Kidney (tissue), 14 donors: Measurements from ENCODE around the gene ZNF174. TPM values are rescaled to one million over a fixed set of nuclear protein-coding genes. Genes with fewer than 3 reads are reported as not detected.

ENCODE experiments used
- DNase-seq, 5 donors: peaks; one replicate each; pipeline ENCODE4 v3.0.0-alpha.2; 2013 to 2020
- FAIRE-seq: peaks from 2 replicates; lab custom pipeline; 2012; peaks lifted over from hg19 to GRCh38; lab: Jason Lieb, UNC
- H3K27ac ChIP-seq, 2 donors: one replicate each; pipeline ENCODE4 v1.7.0; 2013; ENCODE audit warnings: low read depth in 2 of 2, low read length in 2 of 2, inconsistent platforms in 1 of 2
- H3K27me3 ChIP-seq: one replicate; pipeline ENCODE4 v1.7.1; 2013; ENCODE audit warnings: low read length, inconsistent platforms; ENCODE audit not compliant: control insufficient read depth, insufficient read depth
- H3K36me3 ChIP-seq, 3 donors: one replicate each; pipeline versions ENCODE4 v1.7.0 to v1.7.1; 2013; ENCODE audit warnings: low read length in 3 of 3, control low read depth in 1 of 3, inconsistent platforms in 1 of 3; ENCODE audit not compliant: insufficient read depth in 3 of 3, control insufficient read depth in 2 of 3
- H3K4me1 ChIP-seq, 3 donors: one replicate each; pipeline versions ENCODE4 v1.7.0 to v1.7.1; 2013; ENCODE audit warnings: low read length in 3 of 3, inconsistent platforms in 1 of 3, low read depth in 1 of 3; ENCODE audit not compliant: control insufficient read depth in 2 of 3, insufficient read depth in 2 of 3
- H3K4me3 ChIP-seq, 3 donors: one replicate each; pipeline versions ENCODE4 v1.7.0 to v1.8.1; 2013; ENCODE audit warnings: low read length in 3 of 3, control low read depth in 1 of 3, inconsistent platforms in 1 of 3
- H3K9ac ChIP-seq, 3 donors: one replicate each; pipeline versions ENCODE4 v1.7.0 to v1.7.1; 2013; ENCODE audit warnings: low read length in 3 of 3, control low read depth in 1 of 3, inconsistent platforms in 1 of 3
- H3K9me3 ChIP-seq, 3 donors: one replicate each; pipeline versions ENCODE4 v1.7.0 to v1.7.1; 2013; ENCODE audit warnings: low read length in 3 of 3, control low read depth in 1 of 3, inconsistent platforms in 1 of 3; ENCODE audit not compliant: control insufficient read depth in 2 of 3, insufficient read depth in 1 of 3
- CTCF ChIP-seq: IDR thresholded peaks from 3 replicates; pipeline ENCODE4 v1.5.1; 2012; ENCODE audit warnings: mild to moderate bottlenecking, moderate library complexity, borderline replicate concordance; ENCODE audit not compliant: insufficient read depth; ENCODE audit errors: extremely low read depth
- intact Hi-C: fragments of 100-400 bp; cut with DNase I; formaldehyde crosslinking; loops from one replicate; pipeline ENCODE4 v1.11.1; 2022
- polyA plus RNA-seq: library from polyadenylated mRNA; stranded (reverse); fragments of 350-450 nt; fragmentation: Illumina TruSeq; extraction: RNeasy Lipid Tissue Mini Kit (QIAGEN cat#74804); gene quantifications from one replicate; pipeline ENCODE4 v1.2.3, GENCODE V29; 2014; ENCODE audit warnings: low read depth, low replicate concordance; ENCODE audit not compliant: insufficient read depth
- total RNA-seq: library from RNA; stranded (reverse); fragmentation: NEBNext Ultra II Directional; extraction: Animal tissue kit (Norgen Biotek cat#: 25700); gene quantifications from one replicate; pipeline ENCODE4 v1.2.1, GENCODE V29; 2021
- donor health status: control.
- donor health status: control.
- donor health status: control.
- donor health status: control.
- donor health status: control.
- donor health status: DM: yes; HTN: yes; CAD: no.
- donor health status: Normal renal cell carcinoma (clear cell type).

The ZNF174 gene
- total and polyA plus RNA-seq, 2 donors from 2014 or later = 10.9 to 12.4 TPM

GRCh38 chr16:3358871-3359270, 42.1 kb upstream of the ZNF174 start:
- Histone ChIP-seq H3K27me3 (no peaks in the 10 kb centered on the region), H3K4me1 (no peaks in the 10 kb centered on the region), H3K9me3 (peaks cover 0 to 4% (median 0%) of the 10 kb centered on the region in 3 donors), H3K9ac (no peak overlapping the region), H3K27ac (no peak overlapping the region), H3K4me3 (no peak overlapping the region), H3K36me3 (no peaks in the 10 kb centered on the region)
- FAIRE-seq (no peak), DNase-seq (no peak)
- intact Hi-C loops = no loop called here
- TF ChIP-seq CTCF = no peak

DNA sequence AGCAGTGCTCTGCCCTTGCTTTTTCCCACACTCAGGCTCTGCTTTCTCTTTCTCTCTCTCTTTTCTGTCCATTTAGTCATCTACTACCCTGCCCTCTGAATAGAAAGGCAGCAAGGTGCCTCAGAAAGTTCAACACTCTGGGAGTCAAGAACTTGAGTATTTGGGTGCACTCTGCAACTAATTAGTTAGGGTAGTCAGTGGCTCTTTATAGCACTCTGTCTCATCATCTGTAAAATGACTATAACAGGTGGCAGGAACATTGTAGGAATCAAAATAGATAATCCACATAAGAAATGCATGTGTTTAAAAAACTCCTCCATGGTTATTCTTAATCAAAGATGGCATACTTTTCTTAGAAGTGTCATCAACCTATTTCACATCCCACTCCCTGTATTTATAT, 38.1 kb upstream of the ZNF174 start:
- Histone ChIP-seq H3K4me1 (no peaks in the 10 kb centered on the region), H3K27ac (no peak overlapping the region), H3K4me3 (no peak overlapping the region), H3K36me3 (no peaks in the 10 kb centered on the region), H3K9ac (no peak overlapping the region), H3K27me3 (no peaks in the 10 kb centered on the region), H3K9me3 (peaks cover 0 to 9% (median 0%) of the 10 kb centered on the region in 3 donors)
- no peak for TF ChIP-seq CTCF
- FAIRE-seq = no peak
- intact Hi-C loops = no loop called here
- DNase-seq = no peak

DNA sequence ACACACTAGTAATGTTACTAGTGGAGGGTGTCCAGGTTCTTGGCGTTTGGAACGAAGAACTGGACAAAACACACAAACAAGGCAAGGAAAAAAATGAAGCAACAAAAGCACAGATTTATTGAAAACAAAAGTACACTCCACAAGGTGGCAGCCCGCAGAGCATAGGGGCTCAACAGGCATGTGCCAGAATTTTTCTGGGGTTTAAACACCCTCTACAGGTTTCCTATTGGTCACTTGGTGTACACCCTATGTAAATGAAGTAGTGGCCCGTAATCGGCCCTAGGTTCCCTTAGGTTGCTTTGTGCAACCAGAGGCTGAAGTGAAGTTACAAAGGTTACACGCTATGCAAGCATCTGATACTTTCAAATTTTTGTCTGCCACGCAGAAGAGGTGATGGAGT, 37.2 kb upstream of the ZNF174 start:
- DNase-seq (no peak), FAIRE-seq (no peak)
- Histone ChIP-seq H3K27me3 (no peaks in the 10 kb centered on the region), H3K36me3 (no peaks in the 10 kb centered on the region), H3K4me3 (no peak overlapping the region), H3K9ac (no peak overlapping the region), H3K9me3 (peaks cover 0 to 9% (median 0%) of the 10 kb centered on the region in 3 donors), H3K4me1 (no peaks in the 10 kb centered on the region), H3K27ac (no peak overlapping the region)
- intact Hi-C loops = no loop called here
- no peak for TF ChIP-seq CTCF

DNA sequence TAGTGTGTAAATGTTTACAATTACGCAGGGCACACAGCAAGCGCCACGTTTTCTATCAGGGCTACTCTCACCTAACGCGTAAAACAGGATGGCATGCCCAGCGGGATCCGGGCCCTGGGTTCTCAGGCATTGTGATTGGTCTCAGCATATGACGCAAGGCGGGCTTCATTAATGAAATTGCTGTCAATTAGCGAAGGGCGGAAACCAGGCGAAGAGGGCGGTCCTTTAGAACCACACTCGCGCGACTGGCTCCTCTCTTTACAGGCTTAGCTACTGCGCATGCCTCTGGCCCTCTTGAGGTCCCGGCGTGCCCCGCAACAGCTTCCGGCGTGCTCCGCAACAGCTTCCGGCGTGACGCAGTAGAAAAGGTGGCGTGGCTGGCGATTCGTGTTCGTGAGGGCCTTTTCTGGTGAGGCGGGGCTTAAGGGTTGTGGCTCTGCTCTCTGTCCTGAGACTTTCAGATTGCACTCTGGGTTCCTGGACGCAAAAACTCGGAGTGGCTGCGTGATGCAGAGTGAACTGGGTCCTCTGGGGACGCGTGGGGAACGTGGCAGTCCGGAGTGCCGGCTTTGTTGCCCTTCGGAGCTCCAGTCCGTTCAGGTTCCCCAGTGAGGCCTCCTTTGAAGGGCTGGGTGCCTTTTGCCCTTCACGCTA, 36.1 kb upstream of the ZNF174 start:
- intact Hi-C loops = no loop called here
- Histone ChIP-seq H3K4me3 (peak overlapping the region; percentile 73 to 77 (median 75)), H3K9me3 (peaks cover 0 to 9% (median 0%) of the 10 kb centered on the region in 3 donors), H3K27me3 (no peaks in the 10 kb centered on the region), H3K36me3 (no peaks in the 10 kb centered on the region), H3K27ac (peak overlapping the region; percentile 48 to 71), H3K4me1 (no peaks in the 10 kb centered on the region), H3K9ac (peak overlapping the region in 2 of 3 donors; percentile 36 to 52)
- DNase-seq = peak; percentile 90 to 96 (median 96)
- TF ChIP-seq CTCF = no peak
- no peak for FAIRE-seq
